ENCODE data around the gene SLC16A7. TPM values are rescaled to one million over a fixed set of nuclear protein-coding genes. Genes with fewer than 3 reads are reported as not detected.

The SLC16A7 gene
- total RNA-seq, 1 donor from 2014 or later: 2.4 TPM

GRCh38 chr12:59723520-59723919 is 127.7 kb downstream of the SLC16A7 start:
- TF ChIP-seq, protein P1, sequence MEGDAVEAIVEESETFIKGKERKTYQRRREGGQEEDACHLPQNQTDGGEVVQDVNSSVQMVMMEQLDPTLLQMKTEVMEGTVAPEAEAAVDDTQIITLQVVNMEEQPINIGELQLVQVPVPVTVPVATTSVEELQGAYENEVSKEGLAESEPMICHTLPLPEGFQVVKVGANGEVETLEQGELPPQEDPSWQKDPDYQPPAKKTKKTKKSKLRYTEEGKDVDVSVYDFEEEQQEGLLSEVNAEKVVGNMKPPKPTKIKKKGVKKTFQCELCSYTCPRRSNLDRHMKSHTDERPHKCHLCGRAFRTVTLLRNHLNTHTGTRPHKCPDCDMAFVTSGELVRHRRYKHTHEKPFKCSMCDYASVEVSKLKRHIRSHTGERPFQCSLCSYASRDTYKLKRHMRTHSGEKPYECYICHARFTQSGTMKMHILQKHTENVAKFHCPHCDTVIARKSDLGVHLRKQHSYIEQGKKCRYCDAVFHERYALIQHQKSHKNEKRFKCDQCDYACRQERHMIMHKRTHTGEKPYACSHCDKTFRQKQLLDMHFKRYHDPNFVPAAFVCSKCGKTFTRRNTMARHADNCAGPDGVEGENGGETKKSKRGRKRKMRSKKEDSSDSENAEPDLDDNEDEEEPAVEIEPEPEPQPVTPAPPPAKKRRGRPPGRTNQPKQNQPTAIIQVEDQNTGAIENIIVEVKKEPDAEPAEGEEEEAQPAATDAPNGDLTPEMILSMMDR (conservative IDR thresholded peaks at IDR 0.05; ENCODE audit: low read depth, low read length): no peak
- H3K4me3 ChIP-seq (ENCODE audit: low read depth, low read length): no peak overlapping the region
- DNase-seq (ENCODE audit: low read depth): no peak

DNA sequence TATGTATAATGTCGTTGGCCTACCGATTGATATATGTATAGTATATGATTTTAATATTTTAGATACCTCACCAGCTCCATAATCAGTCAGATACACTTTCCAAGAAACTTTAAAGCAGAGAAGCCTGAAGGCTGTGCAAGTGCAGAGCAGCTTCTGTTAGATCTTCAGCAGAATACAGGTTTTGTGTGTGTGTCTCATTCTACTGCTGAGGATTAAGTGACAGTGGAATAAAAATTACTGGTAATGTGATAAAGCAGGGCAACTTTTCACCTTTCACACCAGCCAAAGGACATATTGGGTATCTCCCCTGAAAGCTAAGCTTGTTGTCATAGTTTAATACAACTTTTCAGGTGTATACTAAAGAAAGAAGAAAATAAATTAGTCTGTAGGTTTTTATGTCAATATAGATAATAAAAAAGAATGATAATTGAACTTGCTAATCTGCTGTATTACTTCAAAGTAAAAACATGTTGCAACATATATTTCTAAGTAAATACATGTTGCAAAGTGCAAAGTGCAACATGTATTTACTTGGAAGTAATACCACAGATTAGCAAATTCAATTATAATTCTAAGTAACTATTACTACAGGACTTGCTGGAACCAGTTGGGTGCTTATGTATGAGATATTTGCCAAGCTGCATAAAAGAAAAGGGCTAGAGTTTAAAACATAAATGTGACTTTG is 128.3 kb downstream of the SLC16A7 start:
- TF ChIP-seq, protein P1 (conservative IDR thresholded peaks at IDR 0.05; ENCODE audit: low read depth, low read length): no peak
- H3K4me3 ChIP-seq (ENCODE audit: low read depth, low read length): no peak overlapping the region
- no peak for DNase-seq (ENCODE audit: low read depth)

GRCh38 chr12:59733200-59733599 is 137.4 kb downstream of the SLC16A7 start:
- TF ChIP-seq, protein P1 (conservative IDR thresholded peaks at IDR 0.05; ENCODE audit: low read depth, low read length): no peak
- DNase-seq (ENCODE audit: low read depth): no peak
- H3K4me3 ChIP-seq (ENCODE audit: low read depth, low read length): no peak overlapping the region

- no peak overlapping the region for H3K4me3 ChIP-seq (ENCODE audit: low read depth, low read length)
- DNase-seq (ENCODE audit: low read depth): no peak
- TF ChIP-seq, protein P1 (conservative IDR thresholded peaks at IDR 0.05; ENCODE audit: low read depth, low read length): no peak
These were observed 138.5 kb downstream of the SLC16A7 start for GRCh38 chr12:59734371-59734770.

GRCh38 chr12:59735231-59735630 is 139.4 kb downstream of the SLC16A7 start:
- H3K4me3 ChIP-seq (ENCODE audit: low read depth, low read length): no peak overlapping the region
- TF ChIP-seq, protein P1 (conservative IDR thresholded peaks at IDR 0.05; ENCODE audit: low read depth, low read length): no peak
- no peak for DNase-seq (ENCODE audit: low read depth)

- no peak overlapping the region for H3K4me3 ChIP-seq (ENCODE audit: low read depth, low read length)
- DNase-seq (ENCODE audit: low read depth): no peak
- TF ChIP-seq, protein P1 (conservative IDR thresholded peaks at IDR 0.05; ENCODE audit: low read depth, low read length): no peak
These were observed 140.5 kb downstream of the SLC16A7 start for GRCh38 chr12:59736359-59736758.

DNA sequence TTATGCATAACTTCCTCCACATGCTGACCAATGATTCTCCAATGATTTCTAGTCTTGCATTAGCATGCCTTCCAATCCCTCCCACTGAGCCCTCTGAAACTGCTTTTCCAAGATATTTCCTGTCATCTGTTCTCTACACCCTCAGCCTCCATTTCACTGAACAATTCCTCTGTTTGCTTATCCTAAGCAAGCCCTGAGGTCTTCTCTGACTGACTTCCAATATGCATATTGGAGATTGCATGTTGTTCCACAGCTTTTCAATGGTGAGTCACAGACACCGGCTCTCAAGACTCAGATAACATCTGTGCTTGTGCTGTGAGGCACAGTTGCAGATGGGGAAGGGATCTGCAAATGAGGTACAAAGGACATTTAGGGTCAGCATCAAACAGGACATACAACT is 141.0 kb downstream of the SLC16A7 start:
- TF ChIP-seq, protein P1 (conservative IDR thresholded peaks at IDR 0.05; ENCODE audit: low read depth, low read length): no peak
- H3K4me3 ChIP-seq (ENCODE audit: low read depth, low read length): no peak overlapping the region
- peak; percentile 6 for DNase-seq (ENCODE audit: low read depth)

All from epithelial cell of proximal tubule (primary cell).